Measurements from ENCODE around the gene ME2.
"Not testable (repeated sequence)": the region's sequence is repeated elsewhere in the genome, so short reads cannot be mapped to it uniquely, and the experiment has no call there.

ME2 gene

DNA sequence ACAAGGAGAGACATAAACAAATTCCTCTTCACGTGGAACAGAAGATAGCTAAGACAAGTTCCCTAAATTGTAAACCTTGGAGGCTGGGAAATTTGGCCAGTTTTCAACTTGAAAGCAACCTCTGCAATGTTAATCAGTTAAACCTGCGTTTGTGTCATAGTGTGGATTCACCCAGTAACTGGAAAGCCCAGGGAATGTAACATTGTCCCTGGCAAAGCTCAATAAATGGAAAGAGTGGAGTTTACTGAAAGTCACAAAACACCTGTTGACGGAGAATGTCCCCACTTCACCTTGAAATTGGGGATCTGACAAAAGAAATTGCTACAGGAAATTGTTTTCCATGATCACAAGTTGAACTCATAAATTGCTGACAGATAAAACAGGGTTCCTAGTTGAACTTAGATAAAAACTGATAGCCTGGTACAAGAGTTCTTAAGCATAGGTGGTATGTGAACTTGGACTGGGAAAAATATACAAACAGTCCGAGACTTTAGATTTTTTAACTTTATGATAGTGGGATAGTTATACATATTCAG, 15.0 kb upstream of the ME2 start:
- Histone ChIP-seq H3K27ac (ENCODE audit: low read depth, low read length) (no peak overlapping the region), H3K36me3 (ENCODE audit: insufficient read depth, low read length) (no peaks in the 10 kb centered on the region), H3K27me3 (ENCODE audit: control insufficient read depth in 1 of 2, insufficient read depth in 2 of 2, low read length in 2 of 2) (no peaks in the 10 kb centered on the region), H3K9ac (ENCODE audit: low read length) (no peak overlapping the region), H3K9me3 (ENCODE audit: low read length) (no peaks in the 10 kb centered on the region), H3K4me1 (ENCODE audit: insufficient read depth, low read length) (peaks cover 3% of the 10 kb centered on the region), H3K4me3 (ENCODE audit: low read depth in 1 of 2, low read length in 2 of 2) (no peak overlapping the region)

DNA sequence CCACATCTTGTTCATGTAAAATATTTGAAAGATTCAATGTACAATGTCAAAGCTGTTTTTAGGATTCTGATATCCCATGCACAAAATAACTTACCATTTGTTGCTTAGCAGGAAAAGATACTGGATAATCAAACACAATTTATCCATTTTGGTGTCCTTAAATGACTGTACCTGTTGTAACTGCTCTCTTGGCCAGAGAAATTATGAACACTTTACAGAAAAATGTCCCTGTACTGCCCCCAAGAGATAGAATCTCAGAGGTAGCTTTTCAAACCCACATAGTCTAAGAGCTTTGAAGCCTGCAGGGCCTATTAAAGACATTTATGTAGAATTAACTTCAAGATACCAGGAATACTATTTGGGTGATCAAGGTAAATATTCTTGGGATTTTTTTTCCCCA, 12.2 kb upstream of the ME2 start:
- no peak overlapping the region for H3K4me3 ChIP-seq (ENCODE audit: low read depth in 1 of 2, low read length in 2 of 2)
- no peaks in the 10 kb centered on the region for H3K9me3 ChIP-seq (ENCODE audit: low read length)
- H3K27me3 ChIP-seq (ENCODE audit: control insufficient read depth in 1 of 2, insufficient read depth in 2 of 2, low read length in 2 of 2) = no peaks in the 10 kb centered on the region
- H3K36me3 ChIP-seq (ENCODE audit: insufficient read depth, low read length) = no peaks in the 10 kb centered on the region
- H3K4me1 ChIP-seq (ENCODE audit: insufficient read depth, low read length) = peaks cover 3% of the 10 kb centered on the region
- no peak overlapping the region for H3K27ac ChIP-seq (ENCODE audit: low read depth, low read length)
- no peak overlapping the region for H3K9ac ChIP-seq (ENCODE audit: low read length)

DNA sequence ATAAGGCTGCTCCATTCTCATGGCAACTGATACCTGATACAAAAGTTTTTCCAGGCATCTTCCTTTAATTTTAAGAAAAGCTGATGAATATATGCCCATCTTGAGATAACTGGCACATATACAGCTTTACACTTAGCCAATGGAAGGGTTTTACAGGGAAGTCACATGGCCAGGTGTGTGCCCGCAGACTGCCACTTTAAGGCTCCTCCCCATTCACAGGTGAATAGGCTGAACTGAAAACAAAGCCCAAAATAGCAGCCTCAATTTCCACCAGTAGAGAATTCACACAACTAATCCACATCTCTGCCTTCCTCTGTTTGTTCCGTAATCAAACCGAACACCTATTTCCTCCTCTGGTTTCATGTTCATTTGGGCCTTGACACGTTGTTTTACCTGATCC, 9.8 kb upstream of the ME2 start:
- Histone ChIP-seq H3K4me3 (ENCODE audit: low read depth in 1 of 2, low read length in 2 of 2) (no peak overlapping the region), H3K27me3 (ENCODE audit: control insufficient read depth in 1 of 2, insufficient read depth in 2 of 2, low read length in 2 of 2) (no peaks in the 10 kb centered on the region), H3K36me3 (ENCODE audit: insufficient read depth, low read length) (no peaks in the 10 kb centered on the region), H3K4me1 (ENCODE audit: insufficient read depth, low read length) (no peaks in the 10 kb centered on the region), H3K9ac (ENCODE audit: low read length) (no peak overlapping the region), H3K9me3 (ENCODE audit: low read length) (no peaks in the 10 kb centered on the region), H3K27ac (ENCODE audit: low read depth, low read length) (no peak overlapping the region)

DNA sequence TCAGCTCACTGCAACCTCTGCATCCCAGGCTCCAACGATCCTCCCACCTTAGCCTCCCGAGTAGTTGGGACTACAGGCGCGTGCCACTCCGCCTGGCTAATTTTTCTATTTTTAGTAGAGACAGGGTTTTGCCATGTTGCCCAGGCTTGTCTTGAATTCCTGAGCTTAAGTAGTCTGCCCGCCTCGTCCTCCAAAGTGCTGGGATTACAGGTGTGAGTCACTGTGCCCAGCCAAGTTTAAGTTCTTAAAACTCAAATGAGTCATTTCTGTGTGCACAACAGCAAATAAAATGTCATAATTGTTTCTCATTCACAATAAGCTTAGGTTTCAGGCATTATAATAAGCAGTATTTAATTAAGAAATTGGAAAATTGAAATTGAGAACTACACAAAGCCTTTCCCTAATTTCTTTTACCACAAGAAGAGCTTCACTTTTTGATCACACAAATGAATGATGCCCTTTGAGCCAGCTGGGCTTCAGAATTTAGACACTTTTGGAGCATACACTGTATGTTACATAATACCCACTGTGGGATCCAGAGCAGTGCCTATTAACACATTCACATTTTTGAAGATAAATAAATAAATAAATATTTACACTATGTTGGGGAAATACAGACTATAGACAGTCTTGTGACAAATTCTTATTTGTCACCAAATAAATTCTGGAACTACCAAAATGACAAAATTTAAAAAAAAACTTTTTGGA, 8.6 kb upstream of the ME2 start:
- Histone ChIP-seq H3K4me1 (ENCODE audit: insufficient read depth, low read length) (no peaks in the 10 kb centered on the region), H3K27ac (ENCODE audit: low read depth, low read length) (no peak overlapping the region), H3K27me3 (ENCODE audit: control insufficient read depth in 1 of 2, insufficient read depth in 2 of 2, low read length in 2 of 2) (no peaks in the 10 kb centered on the region), H3K9me3 (ENCODE audit: low read length) (no peaks in the 10 kb centered on the region), H3K36me3 (ENCODE audit: insufficient read depth, low read length) (no peaks in the 10 kb centered on the region), H3K9ac (ENCODE audit: low read length) (no peak overlapping the region), H3K4me3 (ENCODE audit: low read depth in 1 of 2, low read length in 2 of 2) (no peak overlapping the region)

DNA sequence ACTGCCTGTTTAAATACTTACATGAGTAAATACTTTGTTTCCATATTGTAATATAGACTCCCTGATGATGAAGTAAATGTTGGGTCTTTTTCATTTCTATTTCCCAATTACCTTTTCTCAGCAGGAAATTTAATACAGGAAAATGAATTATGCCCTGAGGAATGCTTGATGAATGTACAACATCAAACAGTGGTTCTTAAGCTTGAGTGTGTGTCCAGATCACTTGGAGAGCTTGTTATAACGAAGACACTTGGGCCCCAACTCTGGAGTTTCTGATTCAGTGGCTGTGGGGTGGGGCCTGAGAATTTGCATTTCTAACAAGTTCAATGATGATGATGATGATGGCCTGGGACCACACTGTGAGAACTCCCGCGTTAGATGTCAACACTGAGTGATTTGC, 7.1 kb upstream of the ME2 start:
- H3K27ac ChIP-seq (ENCODE audit: low read depth, low read length) = no peak overlapping the region
- no peaks in the 10 kb centered on the region for H3K27me3 ChIP-seq (ENCODE audit: control insufficient read depth in 1 of 2, insufficient read depth in 2 of 2, low read length in 2 of 2)
- H3K9ac ChIP-seq (ENCODE audit: low read length) = no peak overlapping the region
- no peak overlapping the region for H3K4me3 ChIP-seq (ENCODE audit: low read depth in 1 of 2, low read length in 2 of 2)
- no peaks in the 10 kb centered on the region for H3K36me3 ChIP-seq (ENCODE audit: insufficient read depth, low read length)
- no peaks in the 10 kb centered on the region for H3K4me1 ChIP-seq (ENCODE audit: insufficient read depth, low read length)
- H3K9me3 ChIP-seq (ENCODE audit: low read length) = no peaks in the 10 kb centered on the region

DNA sequence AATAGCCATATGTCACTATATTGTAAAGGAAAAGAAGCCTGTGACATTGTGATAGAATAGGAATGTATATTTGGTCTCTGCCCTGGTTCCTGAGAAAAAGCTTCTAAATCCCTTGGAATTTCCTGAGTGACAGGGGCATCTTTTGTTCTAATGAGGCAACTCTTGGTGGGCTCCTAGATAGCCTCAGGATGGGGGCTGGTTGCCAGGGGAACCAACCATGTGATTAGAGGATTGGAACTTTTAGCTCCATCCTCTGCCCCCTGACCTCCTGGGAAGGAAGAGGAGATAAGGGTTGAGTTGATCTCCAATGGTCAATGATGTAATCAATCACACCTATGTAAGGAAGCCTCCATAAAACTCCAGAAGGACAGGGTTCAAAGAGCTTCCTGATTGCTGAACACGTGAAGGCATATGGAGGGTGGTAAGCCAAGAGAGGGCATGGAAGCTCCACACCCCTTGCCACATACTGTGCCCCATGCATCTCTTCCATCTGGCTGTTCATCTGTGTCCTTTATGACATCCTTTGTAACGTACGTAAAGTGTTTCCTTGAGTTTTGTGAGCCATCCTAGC, 2.9 kb upstream of the ME2 start:
- Histone ChIP-seq H3K4me1 (ENCODE audit: insufficient read depth, low read length) (peaks cover 7% of the 10 kb centered on the region), H3K27ac (ENCODE audit: low read depth, low read length) (no peak overlapping the region), H3K36me3 (ENCODE audit: insufficient read depth, low read length) (no peaks in the 10 kb centered on the region), H3K27me3 (ENCODE audit: control insufficient read depth in 1 of 2, insufficient read depth in 2 of 2, low read length in 2 of 2) (no peaks in the 10 kb centered on the region), H3K9ac (ENCODE audit: low read length) (no peak overlapping the region), H3K4me3 (ENCODE audit: low read depth in 1 of 2, low read length in 2 of 2) (no peak overlapping the region), H3K9me3 (ENCODE audit: low read length) (no peaks in the 10 kb centered on the region)

DNA sequence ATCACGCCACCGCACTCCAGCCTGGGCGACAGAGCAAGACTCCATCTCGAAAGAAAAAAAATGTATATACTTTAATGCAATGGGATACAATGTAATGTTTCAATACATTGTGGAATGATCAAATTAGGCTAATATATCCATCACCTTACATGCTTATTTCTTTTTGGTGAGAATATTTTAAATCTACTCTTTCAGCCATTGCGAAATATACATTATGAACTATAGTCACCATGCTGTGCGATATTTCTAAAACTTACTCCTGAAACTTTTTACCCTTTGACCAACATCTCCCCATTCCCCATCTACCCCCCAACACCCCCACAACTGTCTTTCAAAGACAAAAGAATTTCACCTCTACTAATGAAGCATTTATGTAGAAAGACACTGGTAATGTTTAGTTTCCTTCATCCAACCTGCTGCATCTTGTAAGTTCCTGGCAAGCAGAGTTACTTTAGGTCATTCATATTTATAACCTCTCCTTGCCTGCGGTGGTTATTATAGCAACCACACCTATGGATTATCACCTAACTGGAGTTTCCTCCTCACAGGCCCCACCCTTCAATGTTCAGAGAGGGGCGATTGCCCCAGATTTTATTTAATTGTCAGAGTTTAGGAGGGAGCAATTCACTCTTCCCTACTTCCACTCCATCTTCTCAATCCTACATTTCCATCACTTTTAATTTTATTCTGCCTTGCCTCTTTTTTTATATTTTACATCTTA, 1.2 kb upstream of the ME2 start:
- H3K36me3 ChIP-seq (ENCODE audit: insufficient read depth, low read length) = no peaks in the 10 kb centered on the region
- peaks cover 7% of the 10 kb centered on the region for H3K4me1 ChIP-seq (ENCODE audit: insufficient read depth, low read length)
- H3K27ac ChIP-seq (ENCODE audit: low read depth, low read length) = peak overlapping the region; percentile 91
- H3K27me3 ChIP-seq (ENCODE audit: control insufficient read depth in 1 of 2, insufficient read depth in 2 of 2, low read length in 2 of 2) = no peaks in the 10 kb centered on the region
- H3K9ac ChIP-seq (ENCODE audit: low read length) = peak overlapping the region; percentile 76
- no peaks in the 10 kb centered on the region for H3K9me3 ChIP-seq (ENCODE audit: low read length)
- peak overlapping the region in 1 of 2 donors; percentile 91 for H3K4me3 ChIP-seq (ENCODE audit: low read depth in 1 of 2, low read length in 2 of 2)

DNA sequence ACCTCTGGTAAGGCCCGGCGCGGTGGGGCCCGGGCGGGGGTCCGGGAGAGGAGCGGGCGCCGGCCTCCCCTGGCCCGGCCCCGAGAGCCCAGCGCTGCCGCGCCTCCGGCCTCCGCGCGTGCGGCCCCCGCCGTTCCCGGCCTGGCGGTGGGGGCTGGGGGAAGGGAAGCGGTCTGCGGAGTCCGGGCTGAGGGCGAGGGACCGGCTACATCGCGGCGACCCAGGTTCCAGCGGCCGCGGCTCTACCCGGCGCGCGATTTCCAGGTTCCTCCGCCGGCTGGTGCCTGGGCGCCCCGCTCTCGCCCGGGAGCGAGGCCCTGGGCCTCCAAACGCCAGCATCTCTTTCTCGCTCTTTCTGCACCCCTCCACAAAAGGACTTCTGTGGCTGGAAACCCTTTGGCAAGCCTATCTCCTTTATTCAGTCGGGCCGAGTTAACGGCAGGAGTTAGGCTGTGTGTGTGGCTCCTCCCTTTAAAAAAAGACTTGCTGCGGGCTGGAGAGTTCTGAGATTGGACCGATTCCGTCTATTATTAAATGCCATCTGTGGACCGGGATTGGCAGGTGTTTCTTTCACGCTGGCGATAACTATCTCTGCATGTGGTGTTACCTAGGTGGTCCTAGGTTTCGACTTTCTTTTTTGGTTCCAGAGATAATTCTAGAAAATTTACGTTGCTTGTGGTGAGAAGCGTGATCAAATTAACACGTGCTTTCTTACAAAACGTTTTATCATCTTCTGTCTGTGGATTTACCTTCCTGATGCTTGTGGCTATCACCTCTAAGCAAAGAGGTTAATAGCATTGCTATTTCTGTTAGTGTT, 592 bp downstream of the ME2 start:
- peak overlapping the region; percentile 84 for H3K27ac ChIP-seq (ENCODE audit: low read depth, low read length)
- no peaks in the 10 kb centered on the region for H3K9me3 ChIP-seq (ENCODE audit: low read length)
- H3K27me3 ChIP-seq (ENCODE audit: control insufficient read depth in 1 of 2, insufficient read depth in 2 of 2, low read length in 2 of 2) = no peaks in the 10 kb centered on the region
- peak overlapping the region; percentile 61 to 76 for H3K4me3 ChIP-seq (ENCODE audit: low read depth in 1 of 2, low read length in 2 of 2)
- H3K36me3 ChIP-seq (ENCODE audit: insufficient read depth, low read length) = no peaks in the 10 kb centered on the region
- peak overlapping the region; percentile 45 for H3K9ac ChIP-seq (ENCODE audit: low read length)
- H3K4me1 ChIP-seq (ENCODE audit: insufficient read depth, low read length) = peaks cover 7% of the 10 kb centered on the region

DNA sequence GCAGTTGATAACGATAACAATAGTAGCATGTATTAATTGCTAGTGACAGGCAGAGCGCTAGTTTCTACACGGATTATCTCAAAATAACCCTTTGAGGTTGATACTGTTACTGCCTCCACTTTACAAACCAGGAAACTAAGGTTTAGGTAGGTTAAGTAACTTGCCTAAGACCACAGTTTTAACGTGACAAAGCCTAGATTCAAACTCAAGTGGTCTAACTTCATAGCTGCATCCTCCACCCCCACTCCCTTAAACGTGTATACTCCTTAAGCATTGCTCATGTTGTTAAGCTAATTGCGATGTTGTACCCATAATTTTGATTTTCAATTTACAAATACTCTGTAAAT, 1.2 kb downstream of the ME2 start:
- H3K36me3 ChIP-seq (ENCODE audit: insufficient read depth, low read length) = no peaks in the 10 kb centered on the region
- H3K27me3 ChIP-seq (ENCODE audit: control insufficient read depth in 1 of 2, insufficient read depth in 2 of 2, low read length in 2 of 2) = no peaks in the 10 kb centered on the region
- peak overlapping the region; percentile 61 to 76 for H3K4me3 ChIP-seq (ENCODE audit: low read depth in 1 of 2, low read length in 2 of 2)
- peak overlapping the region; percentile 45 for H3K9ac ChIP-seq (ENCODE audit: low read length)
- H3K27ac ChIP-seq (ENCODE audit: low read depth, low read length) = peak overlapping the region; percentile 84
- H3K9me3 ChIP-seq (ENCODE audit: low read length) = no peaks in the 10 kb centered on the region
- H3K4me1 ChIP-seq (ENCODE audit: insufficient read depth, low read length) = peaks cover 7% of the 10 kb centered on the region

DNA sequence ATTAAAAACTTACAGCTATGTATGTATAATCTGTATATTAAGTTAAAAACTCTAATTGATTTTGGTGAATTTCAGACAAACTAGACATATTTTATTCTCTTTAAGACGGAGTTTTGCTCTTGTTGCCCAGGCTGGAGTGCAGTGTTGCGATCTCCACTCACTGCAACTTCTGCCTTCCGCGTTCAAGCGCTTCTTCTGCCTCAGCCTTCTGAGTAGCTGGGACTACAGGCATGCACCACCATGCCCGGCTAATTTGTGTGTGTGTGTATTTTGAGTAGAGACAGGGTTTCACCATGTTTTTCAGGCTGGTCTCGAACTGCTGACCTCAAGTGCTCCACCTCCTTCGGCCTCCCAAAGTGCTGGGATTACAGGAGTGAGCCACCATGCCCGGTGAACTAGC, 2.0 kb downstream of the ME2 start:
- H3K4me1 ChIP-seq (ENCODE audit: insufficient read depth, low read length); H3K27ac ChIP-seq (ENCODE audit: low read depth, low read length); H3K9ac ChIP-seq (ENCODE audit: low read length); H3K36me3 ChIP-seq (ENCODE audit: insufficient read depth, low read length); H3K27me3 ChIP-seq (ENCODE audit: control insufficient read depth in 1 of 2, insufficient read depth in 2 of 2, low read length in 2 of 2); H3K4me3 ChIP-seq (ENCODE audit: low read depth in 1 of 2, low read length in 2 of 2); H3K9me3 ChIP-seq (ENCODE audit: low read length): not testable (repeated sequence)

DNA sequence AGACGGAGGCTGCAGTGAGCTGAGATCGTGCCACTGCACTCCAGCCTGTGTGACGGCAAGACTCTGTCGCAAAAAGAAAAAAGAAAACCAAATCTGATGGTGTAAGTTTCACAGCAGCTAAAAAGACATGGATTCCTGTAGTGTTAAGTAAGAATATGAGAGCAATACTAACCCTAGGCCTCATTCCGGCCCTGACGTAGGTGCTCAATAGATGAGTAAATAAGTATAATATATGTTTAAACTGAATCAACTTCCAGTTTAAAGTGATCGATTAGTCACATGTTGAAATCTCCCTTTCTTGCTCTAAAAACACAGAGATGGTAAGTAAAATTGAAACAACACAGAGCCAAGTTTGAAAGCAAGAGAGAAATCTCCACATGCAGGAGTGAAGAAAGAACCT, 8.0 kb downstream of the ME2 start:
- H3K27me3 ChIP-seq (ENCODE audit: control insufficient read depth in 1 of 2, insufficient read depth in 2 of 2, low read length in 2 of 2) = no peaks in the 10 kb centered on the region
- no peak overlapping the region for H3K27ac ChIP-seq (ENCODE audit: low read depth, low read length)
- no peak overlapping the region for H3K4me3 ChIP-seq (ENCODE audit: low read depth in 1 of 2, low read length in 2 of 2)

More for the DNA sequence above, 8.0 kb downstream of the ME2 start:
- Histone ChIP-seq H3K9me3 (ENCODE audit: low read length) (no peaks in the 10 kb centered on the region), H3K4me1 (ENCODE audit: insufficient read depth, low read length) (no peaks in the 10 kb centered on the region), H3K9ac (ENCODE audit: low read length) (no peak overlapping the region), H3K36me3 (ENCODE audit: insufficient read depth, low read length) (peaks cover 5% of the 10 kb centered on the region)

Measured in muscle layer of colon (tissue), 2 donors.